ENCODE data around the gene PTPRH. TPM values are rescaled to one million over a fixed set of nuclear protein-coding genes. Genes with fewer than 3 reads are reported as not detected.

PTPRH gene
- total and polyA plus RNA-seq, 3 donors from 2014 or later = 1.6 to 11.3 (median 6.0) TPM

GRCh38 chr19:55241143-55241934 is 32.0 kb upstream of the PTPRH start:
- H3K27ac ChIP-seq = no peak overlapping the region
- 90 to 92% methylated on average over 19 to 36 of the region's 37 CpGs for WGBS, 2 donors
- no peak for DNase-seq

DNA sequence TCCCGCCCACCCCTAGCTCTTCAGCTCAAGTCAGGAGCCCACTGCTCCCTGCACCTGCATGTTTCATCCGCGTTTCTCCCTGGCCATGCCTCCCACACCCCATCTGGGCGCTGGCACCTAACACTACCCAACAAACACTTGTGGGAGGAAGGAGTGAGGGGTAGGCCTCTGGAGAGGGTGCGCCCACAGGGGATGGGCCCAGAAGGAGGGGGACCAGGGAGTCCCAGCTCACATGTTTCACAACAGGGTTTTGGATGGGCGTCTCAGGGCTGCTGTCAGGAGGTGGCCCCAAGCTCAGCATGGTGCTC is 31.4 kb upstream of the PTPRH start:
- H3K27me3 ChIP-seq = no peaks in the 10 kb centered on the region
- H3K9me3 ChIP-seq = no peaks in the 10 kb centered on the region
- no peak overlapping the region for H3K4me3 ChIP-seq
- H3K36me3 ChIP-seq (ENCODE audit: low read depth, missing control alignments) = no peaks in the 10 kb centered on the region
- no peaks in the 10 kb centered on the region for H3K4me1 ChIP-seq
- no peak for TF ChIP-seq CTCF (IDR thresholded peaks at IDR 0.05)
- TF ChIP-seq POLR2A (IDR thresholded peaks at IDR 0.05) = no peak
- 82 to 91% methylated on average over 5 to 6 of the region's 6 CpGs for whole genome bisulfite sequencing, 2 donors
- intact Hi-C loops (cut with DNase I; ENCODE audit: low total_unique reads) = no loop called here
- H3K27ac ChIP-seq = no peak overlapping the region
- DNase-seq = no peak

More at GRCh38 chr19:55241143-55241934, 32.0 kb upstream of the PTPRH start:
- Histone ChIP-seq H3K4me3 (no peak overlapping the region), H3K9me3 (no peaks in the 10 kb centered on the region), H3K36me3 (ENCODE audit: low read depth, missing control alignments) (no peaks in the 10 kb centered on the region), H3K4me1 (no peaks in the 10 kb centered on the region), H3K27me3 (no peaks in the 10 kb centered on the region)
- intact Hi-C loops (cut with DNase I; ENCODE audit: low total_unique reads) = no loop called here
- no peak for TF ChIP-seq CTCF (IDR thresholded peaks at IDR 0.05)
- TF ChIP-seq POLR2A (IDR thresholded peaks at IDR 0.05) = no peak

- no peaks in the 10 kb centered on the region for H3K27me3 ChIP-seq
- H3K9me3 ChIP-seq = no peaks in the 10 kb centered on the region
- intact Hi-C loops (cut with DNase I; ENCODE audit: low total_unique reads) = no loop called here
- no peaks in the 10 kb centered on the region for H3K4me1 ChIP-seq
- no peaks in the 10 kb centered on the region for H3K36me3 ChIP-seq (ENCODE audit: low read depth, missing control alignments)
- TF ChIP-seq CTCF (IDR thresholded peaks at IDR 0.05) (no peak), POLR2A (IDR thresholded peaks at IDR 0.05) (no peak)
- H3K4me3 ChIP-seq = no peak overlapping the region
- no peak for DNase-seq
- WGBS, 2 donors = 91 to 94% methylated on average over 11 to 12 of the region's 12 CpGs
- no peak overlapping the region for H3K27ac ChIP-seq
These were observed 29.7 kb upstream of the PTPRH start for GRCh38 chr19:55239004-55239403.

DNA sequence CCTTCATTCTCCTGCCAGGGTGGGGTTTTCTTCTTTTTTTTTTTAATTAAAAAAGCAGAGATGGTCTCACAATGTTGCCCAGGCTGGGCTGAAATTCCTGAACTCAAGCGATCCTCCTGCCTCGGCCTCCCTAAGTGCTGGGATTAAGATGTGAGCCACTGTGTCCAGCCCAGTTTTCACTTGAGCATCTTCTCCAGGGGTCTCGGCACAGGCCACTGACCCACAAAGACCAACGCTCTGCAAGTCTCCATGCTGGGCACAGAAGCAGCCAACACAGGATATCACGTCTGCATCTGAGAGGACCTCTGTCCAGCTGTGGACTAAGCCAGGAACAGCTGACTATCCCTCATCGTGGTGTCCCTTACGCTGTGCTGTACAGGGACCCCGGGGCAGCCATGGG is 28.7 kb upstream of the PTPRH start:
- no peak for TF ChIP-seq POLR2A (IDR thresholded peaks at IDR 0.05)
- Histone ChIP-seq H3K4me3 (no peak overlapping the region), H3K36me3 (ENCODE audit: low read depth, missing control alignments) (no peaks in the 10 kb centered on the region), H3K27me3 (no peaks in the 10 kb centered on the region), H3K4me1 (no peaks in the 10 kb centered on the region), H3K9me3 (no peaks in the 10 kb centered on the region), H3K27ac (no peak overlapping the region)
- intact Hi-C loops (cut with DNase I; ENCODE audit: low total_unique reads) = no loop called here
- WGBS, 2 donors = 89 to 93% methylated on average over 7 to 8 of the region's 8 CpGs
- DNase-seq = no peak

GRCh38 chr19:55232986-55233385 is 23.7 kb upstream of the PTPRH start:
- Histone ChIP-seq H3K27me3 (no peaks in the 10 kb centered on the region), H3K36me3 (ENCODE audit: low read depth, missing control alignments) (no peaks in the 10 kb centered on the region), H3K4me3 (no peak overlapping the region), H3K4me1 (no peaks in the 10 kb centered on the region), H3K9me3 (no peaks in the 10 kb centered on the region), H3K27ac (no peak overlapping the region)
- intact Hi-C loops (cut with DNase I; ENCODE audit: low total_unique reads) = no loop called here
- TF ChIP-seq CTCF (IDR thresholded peaks at IDR 0.05) (no peak), POLR2A (IDR thresholded peaks at IDR 0.05) (no peak)
- 92 to 94% methylated on average over 5 of the region's 5 CpGs for WGBS, 2 donors
- DNase-seq = no peak

All from testis (tissue), 3 donors.